ENCODE data around the gene GNPTG. TPM values are rescaled to one million over a fixed set of nuclear protein-coding genes. Genes with fewer than 3 reads are reported as not detected.

GNPTG gene
- total and polyA plus RNA-seq, 2 of the 8 experiments (the other 6 are each of a cell fraction or from before 2014, with no cell fraction given) = 26.2 to 51.2 TPM

DNA sequence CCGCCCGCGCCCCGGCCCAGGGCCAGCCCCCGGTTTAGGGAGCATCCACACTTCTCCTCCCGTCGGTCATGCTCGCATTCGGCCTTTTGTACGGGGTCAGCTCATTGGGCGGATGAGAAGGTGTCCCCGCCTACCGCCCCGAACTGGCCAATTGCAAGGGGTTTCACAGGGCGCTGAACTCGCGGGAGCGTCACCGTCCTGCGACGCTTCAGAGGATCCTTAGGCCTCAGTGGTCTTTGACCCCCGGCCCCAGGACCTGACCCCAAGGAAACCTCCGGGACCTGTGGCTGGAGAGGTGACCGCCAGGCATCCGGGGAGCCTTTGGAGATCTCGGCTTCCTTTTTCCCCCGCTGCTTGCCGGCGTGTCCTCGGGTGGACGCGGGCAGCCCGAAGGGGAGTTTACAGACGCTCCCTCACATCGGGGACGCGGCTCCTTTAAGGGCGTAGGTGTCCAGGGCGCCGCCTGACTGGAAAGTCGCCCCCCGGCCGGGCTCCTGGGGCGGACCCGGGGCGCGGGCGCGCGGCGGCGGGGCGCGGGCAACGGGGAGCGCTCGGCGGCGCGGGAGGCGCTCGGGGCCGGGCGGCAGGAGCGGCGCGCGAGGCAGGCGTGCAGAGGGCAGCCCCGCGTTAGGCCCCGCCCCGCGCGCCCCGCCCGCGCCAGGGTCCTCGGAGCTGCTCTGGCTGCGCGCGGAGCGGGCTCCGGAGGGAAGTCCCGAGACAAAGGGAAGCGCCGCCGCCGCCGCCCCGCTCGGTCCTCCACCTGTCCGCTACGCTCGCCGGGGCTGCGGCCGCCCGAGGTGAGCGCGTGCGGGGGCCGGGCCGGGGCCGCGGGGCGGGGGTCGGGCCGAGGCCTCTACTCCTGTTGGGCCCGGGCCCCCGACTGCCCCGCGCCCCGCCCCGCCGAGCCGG is 42.5 kb upstream of the GNPTG start, which contains the start of gene UBE2I:
TSS of gene UBE2I (plus strand) at position 660 of the 909 bp plus-strand sequence. CDS start 4,395 bp downstream, outside the sequence.
- Histone ChIP-seq H2BK5ac (ENCODE audit: low read depth, low read length) (peak within 1 kb of the TSS; percentile 97), H3K36me3 (ENCODE audit: control insufficient read depth in 2 of 4, insufficient read depth in 4 of 4, low read length in 3 of 4) (peaks cover 0 to 14% (median 3%) of the 10 kb centered on the region in 4 experiments; a peak in 5 of 8 replicates), H2BK12ac (ENCODE audit: low read depth, low read length) (peak within 1 kb of the TSS; percentile 97), H2BK120ac (replicated peaks; ENCODE audit: low read depth, low read length) (no peak within 1 kb of the TSS), H4K91ac (replicated peaks; ENCODE audit: insufficient read length, low read length) (peak within 1 kb of the TSS; percentile 92), H3K56ac (replicated peaks; ENCODE audit: insufficient read length, low read depth, low read length) (peak within 1 kb of the TSS; percentile 97), H3K79me2 (ENCODE audit: control insufficient read depth in 1 of 2, insufficient read depth in 2 of 2, low read length in 2 of 2) (peaks cover 36 to 47% of the 10 kb centered on the region in 2 experiments), H3K4me2 (ENCODE audit: insufficient read depth in 1 of 2, low read depth in 2 of 2, low read length in 2 of 2) (peak within 1 kb of the TSS; percentile 96 to 99), H3K14ac (ENCODE audit: insufficient read length) (no peak within 1 kb of the TSS), H3K9me3 (ENCODE audit: insufficient read depth in 2 of 2, low read depth in 1 of 2, low read length in 1 of 2) (no peaks in the 10 kb centered on the region), H3K27me3 (replicated peaks in 1 of 4; ENCODE audit: control insufficient read depth in 3 of 4, extremely low read depth in 1 of 4, insufficient read depth in 3 of 4, low read length in 3 of 4) (no peaks in the 10 kb centered on the region), H2BK20ac (ENCODE audit: low read length) (no peak within 1 kb of the TSS), H2AFZ (ENCODE audit: low read length) (peak within 1 kb of the TSS; percentile 100), H3K4me3 (ENCODE audit: extremely low read depth in 1 of 4, insufficient read depth in 2 of 4, low read depth in 3 of 4, low read length in 4 of 4) (peak within 1 kb of the TSS; percentile 89 to 98 (median 96)), H3K9ac (replicated peaks in 1 of 4; ENCODE audit: extremely low read depth in 1 of 4, low read depth in 3 of 4, low read length in 3 of 4) (peak within 1 kb of the TSS; percentile 97 to 100 (median 100)), H3K27ac (ENCODE audit: low read depth, low read length) (peak within 1 kb of the TSS; percentile 100), H3K18ac (ENCODE audit: extremely low read depth, low read length) (peak within 1 kb of the TSS; percentile 98), H3K4me1 (replicated peaks in 1 of 4; ENCODE audit: control insufficient read depth in 3 of 4, insufficient read depth in 4 of 4, low read length in 3 of 4) (peaks cover 0 to 13% (median 6%) of the 10 kb centered on the region in 4 experiments; a peak in 6 of 7 replicates), H2AK5ac (ENCODE audit: low read depth, low read length) (peak within 1 kb of the TSS; percentile 86; the same call in 1 of the 2 replicates), H3K79me1 (ENCODE audit: low read depth, low read length) (peaks cover 3% of the 10 kb centered on the region; the same call in 1 of the 2 replicates), H3K23me2 (ENCODE audit: low read depth, low read length) (peaks cover 22% of the 10 kb centered on the region), H3K4ac (replicated peaks; ENCODE audit: insufficient read length, low read depth, low read length) (peak within 1 kb of the TSS; percentile 63), H4K20me1 (replicated peaks in 1 of 2; ENCODE audit: control insufficient read depth in 1 of 2, insufficient read depth in 2 of 2, low read length in 2 of 2) (peaks cover 38 to 39% of the 10 kb centered on the region in 2 experiments), H2BK15ac (ENCODE audit: low read length) (no peak within 1 kb of the TSS), H4K8ac (ENCODE audit: extremely low read depth, insufficient read depth, low read length) (peak within 1 kb of the TSS; percentile 100), H3K23ac (ENCODE audit: insufficient read length) (no peak within 1 kb of the TSS), H4K5ac (ENCODE audit: insufficient read length, low read depth, low read length) (peak within 1 kb of the TSS; percentile 93)
- FAIRE-seq = peak; percentile 78
- DNase-seq (ENCODE audit: low read depth in 1 of 2, low spot score in 2 of 2) = peak; percentile 87 to 99
- CTCF ChIA-PET (ENCODE audit: partially characterized antibody) = interaction anchor here (1.2 kb wide), 1 partner anchor 19 kb away, joined by 3 read pairs; no protein-coding TSS in a partner anchor
- 1% methylated on average over 35 of the region's 117 CpGs; no CpG with 5 or more reads in 1 of the 2 experiments for WGBS, 2 experiments (ENCODE audit: extremely low coverage in 1 of 2, insufficient coverage in 1 of 2, insufficient read length in 1 of 2, insufficient replicate concordance in 2 of 2, low coverage in 1 of 2, low lambda C conversion rate in 2 of 2, missing lambda C conversion rate in 1 of 2)
- POLR2A ChIA-PET (ENCODE audit: partially characterized antibody) = interaction anchor here (0.6 to 11.4 kb wide), 14 partner anchors 9 to 461 kb away, joined by 3 to 106 read pairs (median 4); no protein-coding TSS in a partner anchor
- TF ChIP-seq TBP (IDR thresholded peaks at IDR 0.05; ENCODE audit: low read depth, low read length) = peak; percentile 56
- TF ChIP-seq KDM4A (IDR thresholded peaks at IDR 0.05; ENCODE audit: low read depth, low read length, severe bottlenecking) = peak; percentile 64
- TF ChIP-seq SRF (IDR thresholded peaks at IDR 0.05; ENCODE audit: low read depth, low read length) = 0 out of 2 replicates have a peak, but pooled peaks have one; percentile 2
- TF ChIP-seq POLR2A (IDR thresholded peaks at IDR 0.05; ENCODE audit: control extremely low read depth in 1 of 2, low read depth in 2 of 2, low read length in 2 of 2) = peak in 1 of 2 experiments; percentile 54; a peak in 1 of 3 replicates
- TF ChIP-seq BACH1 (IDR thresholded peaks at IDR 0.05; ENCODE audit: low read length) = peak; percentile 2; the same call in 1 of the 2 replicates
- TF ChIP-seq POLR2AphosphoS5 (IDR thresholded peaks at IDR 0.05; ENCODE audit: low read depth, low read length) = peak; percentile 41; the same call in 1 of the 2 replicates
- TF ChIP-seq MAFK (IDR thresholded peaks at IDR 0.05; ENCODE audit: low read depth, low read length) = no peak
- peak; percentile 31; the same call in 1 of the 2 replicates for TF ChIP-seq SP2 (IDR thresholded peaks at IDR 0.05; ENCODE audit: low read length)
- TF ChIP-seq KDM5A (IDR thresholded peaks at IDR 0.05; ENCODE audit: low read length) = peak; percentile 62
- TF ChIP-seq SIN3A (conservative IDR thresholded peaks at IDR 0.05 in 1 of 2, IDR thresholded peaks at IDR 0.05 in 1 of 2; ENCODE audit: low read depth in 1 of 2, low read length in 2 of 2) = peak; percentile 16 to 58; a peak in 1 of 4 replicates
- no peak for TF ChIP-seq EGR1 (IDR thresholded peaks at IDR 0.05; ENCODE audit: borderline replicate concordance, low read depth, low read length)
